ENCODE measurements around the gene TSFM.

Gene TSFM

DNA sequence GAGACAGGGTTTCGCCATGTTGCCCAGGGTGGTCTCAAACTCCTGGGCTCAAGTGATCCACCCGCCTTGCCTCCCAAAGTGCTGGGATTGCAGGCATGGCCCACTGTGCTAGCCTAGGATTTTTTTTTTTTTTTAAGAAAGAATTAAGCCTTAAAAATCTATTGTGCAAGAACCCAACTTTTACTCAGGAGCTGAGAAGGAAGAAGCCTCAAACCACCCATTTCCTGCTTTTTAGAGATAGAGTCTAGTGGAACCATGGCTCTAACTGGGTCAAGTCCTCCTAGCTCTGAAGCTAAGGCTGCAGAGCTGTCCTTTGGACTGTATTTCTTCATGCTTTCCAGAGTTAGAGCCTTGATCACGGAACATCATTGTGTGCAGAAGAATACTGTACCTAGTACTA, 1.3 kb upstream of the TSFM start:
- DNase-seq, result no peak

GRCh38 chr12:57781801-57782200, 786 bp upstream of the TSFM start:
- no peak for DNase-seq

DNA sequence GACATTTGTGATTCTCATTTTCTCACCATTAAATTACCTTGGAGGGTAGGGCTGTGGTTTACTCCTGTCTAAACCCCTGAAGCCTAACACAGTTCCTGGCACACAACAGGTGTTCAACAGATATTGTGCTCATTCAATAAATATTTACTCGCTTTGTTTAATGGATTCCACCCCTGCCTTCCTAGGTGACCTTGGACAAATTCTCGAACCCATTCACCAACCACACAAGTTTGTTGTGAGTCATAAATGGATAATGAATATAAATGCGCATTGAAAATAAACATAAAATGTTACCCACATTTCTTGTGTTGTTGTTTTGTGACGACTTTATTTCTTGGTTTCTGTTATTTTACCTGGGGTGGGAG, 362 bp upstream of the TSFM start:
- DNase-seq, result no peak

- DNase-seq, result no peak
These were observed 847 bp downstream of the TSFM start for GRCh38 chr12:57783466-57783801.

DNA sequence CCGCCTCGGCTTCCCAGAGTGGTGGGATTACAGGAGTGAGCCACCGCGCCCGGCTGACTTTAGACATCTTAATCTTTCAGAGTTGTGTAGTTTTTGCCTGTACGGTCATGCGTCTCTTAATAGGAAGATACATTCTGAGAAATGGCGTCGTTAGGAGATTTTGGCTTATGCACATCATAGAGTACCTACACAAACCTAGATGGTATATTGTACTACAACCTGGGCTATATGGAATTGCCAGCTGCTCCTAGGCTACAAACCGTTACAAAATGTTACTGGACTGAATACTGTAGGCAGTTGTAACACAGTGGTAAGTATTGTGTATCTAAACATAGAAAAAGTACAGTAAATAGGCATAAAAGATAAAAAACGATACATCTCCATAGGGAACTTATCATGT, 1.3 kb downstream of the TSFM start:
- no peak for DNase-seq

- DNase-seq, result no peak
These were observed 11.3 kb downstream of the TSFM start for GRCh38 chr12:57793920-57794319.

- no peak for DNase-seq
These were observed 12.8 kb downstream of the TSFM start for GRCh38 chr12:57795354-57795753.

DNA sequence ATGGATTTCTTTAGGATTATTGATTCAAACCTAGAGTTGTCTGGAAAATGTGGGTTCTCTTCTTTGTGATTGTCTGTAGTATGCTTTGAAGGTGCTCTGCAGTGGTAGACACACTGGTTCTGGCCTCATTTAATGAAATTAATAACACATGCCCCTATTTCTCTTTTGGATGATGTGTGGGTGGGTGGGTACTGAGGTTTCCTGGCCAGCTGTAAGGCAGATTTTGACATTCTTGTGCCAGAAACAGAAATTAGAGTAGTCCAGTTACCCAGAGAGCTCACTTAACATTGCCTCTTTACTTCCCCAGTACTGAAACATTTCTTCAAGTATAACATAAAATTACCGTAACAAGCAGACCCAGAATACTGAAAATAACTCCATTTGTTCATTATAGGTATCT, 14.4 kb downstream of the TSFM start:
- no peak for DNase-seq

DNA sequence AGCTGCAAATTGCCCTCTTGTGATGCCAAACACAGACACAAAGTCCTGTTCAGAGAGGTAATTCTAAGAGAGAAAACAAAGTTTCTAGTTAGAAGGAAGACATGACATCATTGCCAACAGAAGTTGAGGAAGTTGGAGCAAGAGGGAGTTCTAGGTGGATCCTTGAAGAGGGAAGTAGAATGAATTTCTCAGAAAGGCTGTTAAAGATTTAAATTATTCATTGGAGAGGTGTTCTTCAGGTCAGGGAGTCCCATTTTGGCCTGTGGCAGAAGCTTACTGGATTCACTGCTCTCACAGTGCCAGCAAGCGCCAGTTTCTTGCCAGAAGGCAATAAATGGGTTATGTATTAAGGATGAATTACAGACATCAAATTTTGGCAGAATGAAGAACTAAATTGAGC, 15.3 kb downstream of the TSFM start:
- DNase-seq, result no peak

DNA sequence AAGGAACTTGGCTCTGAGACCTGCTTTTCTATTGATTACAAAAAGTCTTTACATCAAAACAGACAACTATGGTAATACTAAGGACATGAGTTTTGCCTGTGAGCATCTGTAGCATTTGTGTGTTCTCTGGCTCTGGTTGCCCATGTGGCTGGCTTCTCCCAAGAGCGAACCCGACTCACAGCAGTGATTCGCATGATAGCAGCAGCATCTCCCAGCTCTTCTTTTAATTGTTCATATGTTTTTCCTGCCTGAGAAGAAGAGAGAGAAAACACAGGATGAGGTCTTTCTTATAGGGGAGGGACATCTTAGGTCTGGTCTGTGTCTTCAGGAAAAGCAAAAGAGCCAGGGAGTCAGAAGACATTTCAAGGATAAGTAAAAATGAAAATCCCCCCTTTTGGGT, 18.4 kb downstream of the TSFM start:
- DNase-seq, result no peak

DNA sequence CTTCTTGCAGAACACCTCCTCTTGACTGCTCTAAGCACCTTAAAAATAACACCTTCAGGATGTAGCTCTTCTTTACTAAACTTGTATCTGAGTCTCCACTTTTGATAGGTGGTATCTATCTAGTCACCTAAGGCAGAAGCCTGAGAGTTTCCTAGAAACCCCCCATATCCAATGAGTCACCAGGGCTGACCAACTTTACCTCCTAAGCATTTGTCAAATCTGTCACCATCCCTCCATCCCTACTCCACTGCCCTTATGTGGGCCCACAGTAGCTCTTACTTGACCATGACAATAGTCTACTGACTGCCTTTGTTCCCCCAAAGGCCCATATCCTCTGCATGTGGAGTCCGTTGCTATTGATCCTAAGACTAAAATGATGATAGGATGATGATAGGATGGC, 20.0 kb downstream of the TSFM start:
- no peak for DNase-seq

DNA sequence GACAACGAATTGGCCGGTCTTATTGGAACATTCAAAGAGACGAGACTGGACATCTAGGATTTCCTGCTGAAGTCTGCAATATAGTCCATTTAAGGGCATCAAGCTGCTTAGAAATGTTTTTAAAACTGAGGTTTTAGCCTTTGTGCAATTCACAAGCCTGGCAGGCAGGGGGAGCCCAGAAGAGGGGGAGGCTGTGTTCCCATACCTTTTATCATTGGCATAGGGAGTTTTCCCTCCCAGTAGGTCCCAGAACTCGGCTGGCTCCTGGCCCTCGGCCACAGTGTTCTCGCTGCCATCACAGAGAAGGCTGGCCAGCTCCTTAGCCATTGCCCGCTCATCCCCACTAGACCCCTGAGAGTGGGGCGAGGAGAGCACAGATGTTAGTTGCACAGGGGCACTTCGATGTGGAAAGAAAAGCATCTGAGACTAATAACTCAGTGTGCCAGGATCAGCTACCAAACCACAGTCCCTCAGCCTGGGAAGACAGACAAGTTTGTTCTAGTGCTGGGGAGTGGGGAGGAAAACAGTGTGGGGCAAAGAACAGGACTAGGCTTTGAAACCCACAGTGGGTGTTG, 20.8 kb downstream of the TSFM start:
- DNase-seq, result no peak

GRCh38 chr12:57806677-57807076, 24.1 kb downstream of the TSFM start:
- DNase-seq, result no peak

DNA sequence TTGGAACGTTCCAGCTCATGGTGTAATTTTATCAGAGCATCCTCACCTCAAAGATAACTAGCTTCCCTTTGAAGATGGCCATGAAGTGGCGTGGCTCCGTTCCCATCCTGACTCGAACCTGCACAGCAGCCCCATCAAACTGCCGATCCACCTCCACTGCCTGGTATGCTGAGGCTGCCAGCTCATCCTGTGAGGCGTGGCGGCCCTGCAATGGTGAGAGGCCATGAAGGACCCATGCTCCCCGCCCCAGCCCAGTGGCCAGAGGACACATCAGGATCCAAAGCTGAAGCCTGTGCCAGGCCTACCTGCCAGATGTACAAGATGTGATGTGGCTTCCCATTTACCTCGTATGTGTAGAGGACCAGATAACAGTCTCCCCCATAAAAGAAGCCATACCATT, 24.7 kb downstream of the TSFM start:
- DNase-seq, result no peak

GRCh38 chr12:57808351-57808750, 25.8 kb downstream of the TSFM start:
- DNase-seq, result no peak

GRCh38 chr12:57809425-57809824, 26.8 kb downstream of the TSFM start:
- DNase-seq, result no peak

- DNase-seq, result no peak
These were observed 27.9 kb downstream of the TSFM start for GRCh38 chr12:57810450-57810849.

GRCh38 chr12:57811028-57811755, 28.6 kb downstream of the TSFM start:
- DNase-seq, result no peak

- DNase-seq, result no peak
These were observed 30.8 kb downstream of the TSFM start for GRCh38 chr12:57813111-57813970.

DNA sequence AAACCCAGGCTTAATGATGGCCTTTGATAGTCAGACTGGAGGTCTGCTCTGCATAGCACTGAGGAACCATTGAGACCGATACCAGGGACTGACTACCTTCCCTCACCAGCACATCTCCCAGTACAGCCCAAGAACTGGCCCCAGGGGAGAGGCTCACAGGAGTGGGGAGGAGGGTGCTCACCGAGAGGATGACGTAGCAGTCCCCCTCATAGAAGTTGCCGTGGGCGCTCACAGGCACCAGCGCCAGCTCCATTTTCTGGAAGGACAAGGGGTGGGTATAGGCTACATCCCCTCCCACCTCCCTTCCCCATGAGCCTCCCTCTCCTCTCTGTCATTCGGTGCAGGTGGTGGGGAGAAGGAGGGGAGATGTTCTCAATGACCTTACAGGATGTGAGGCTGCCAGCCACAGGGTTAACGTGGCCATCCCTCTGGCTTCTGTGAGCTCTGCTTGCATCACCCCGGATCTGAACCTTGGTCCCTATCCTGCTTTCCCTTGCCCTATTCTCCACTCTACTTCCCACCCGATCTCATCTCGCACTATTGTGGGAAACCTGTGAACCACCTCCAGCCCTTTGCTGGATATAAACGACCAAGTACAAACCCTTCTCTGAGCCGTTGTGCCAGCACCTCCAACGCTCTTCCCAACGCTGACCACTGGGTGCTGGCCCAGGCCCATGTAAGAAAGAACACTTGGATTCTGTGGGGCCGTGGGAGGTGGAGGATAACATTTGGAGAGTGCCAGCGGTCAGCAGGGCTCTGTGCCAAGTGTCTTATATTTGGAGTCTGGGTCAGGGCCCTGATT, 31.6 kb downstream of the TSFM start:
- DNase-seq, result no peak

- peak; percentile 63 for DNase-seq
These were observed 32.8 kb downstream of the TSFM start for GRCh38 chr12:57815177-57816000.
